Left renal cortex interstitium (tissue), 4 donors: Measurements from ENCODE around the gene TMEM19. TPM values are rescaled to one million over a fixed set of nuclear protein-coding genes. Genes with fewer than 3 reads are reported as not detected.

ENCODE experiments used
- polyA plus RNA-seq, 4 donors: library from polyadenylated mRNA; unstranded; fragments of 120-200 nt; gene quantifications; one replicate each; pipeline ENCODE4 v1.2.1, GENCODE V29; 2013; ENCODE audit not compliant: insufficient read length in 4 of 4

The TMEM19 gene
- polyA plus RNA-seq, 4 donors = 32.4 to 43.3 (median 36.1) TPM

Other genes with a start within 250 kb of the TMEM19 start
- 10 to 100 TPM; 13.2 to 22.0 (median 17.9) TPM for gene LGR5, start 246.3 kb upstream of the TMEM19 start, polyA plus RNA-seq
- gene ZFC3H1, start 22.2 kb upstream of the TMEM19 start, polyA plus RNA-seq = 10 to 100 TPM; 43.3 to 97.1 (median 62.1) TPM
- gene THAP2, start 21.8 kb upstream of the TMEM19 start, polyA plus RNA-seq = 10 to 100 TPM; 14.4 to 16.5 (median 15.9) TPM
- gene RAB21, start 68.8 kb downstream of the TMEM19 start, polyA plus RNA-seq = 10 to 100 TPM; 59.6 to 70.3 (median 67.4) TPM
- 10 to 100 TPM; 45.9 to 65.6 (median 52.4) TPM for gene TBC1D15, start 153.7 kb downstream of the TMEM19 start, polyA plus RNA-seq